ENCODE results near the gene ADAMTS13.
"Not testable (repeated sequence)": the region's sequence is repeated elsewhere in the genome, so short reads cannot be mapped to it uniquely, and the experiment has no call there.

ADAMTS13 gene

GRCh38 chr9:133421615-133422542 is at the start of gene ADAMTS13:
ADAMTS13 (plus strand) TSS chr9:133422367; CDS start chr9:133422444, 77 bp downstream.
- no peak for TF ChIP-seq CTCF (IDR thresholded peaks at IDR 0.05; ENCODE audit: control insufficient read depth, extremely low read depth, insufficient read depth)
- no peak within 1 kb of the TSS for H3K4me3 ChIP-seq (ENCODE audit: low read depth, low read length)
- DNase-seq (ENCODE audit: low read depth) = no peak

DNA sequence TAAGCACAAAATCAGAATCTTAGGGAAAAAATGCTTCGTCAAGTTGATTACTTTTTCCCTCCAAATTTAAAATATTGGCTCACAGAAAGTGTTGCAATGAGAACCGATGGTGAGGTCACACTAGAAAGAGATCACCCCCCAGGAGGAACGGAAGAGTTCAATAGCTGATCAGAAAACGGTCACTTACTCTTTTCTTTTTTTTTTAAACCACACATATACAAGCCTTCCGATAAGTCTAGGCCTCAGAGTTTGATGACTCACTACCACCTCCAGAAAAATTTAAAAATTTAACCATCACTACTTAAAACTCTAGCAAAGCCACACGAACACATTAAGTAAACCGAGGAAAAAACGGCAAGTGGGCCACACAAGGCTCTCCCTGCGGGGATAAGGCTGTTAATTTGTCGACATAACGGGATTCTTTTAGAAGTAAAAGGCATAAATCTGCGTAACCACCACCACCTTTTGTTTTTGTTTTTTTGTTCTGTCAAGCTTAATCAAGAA is 47.5 kb upstream of the ADAMTS13 start:
- DNase-seq (ENCODE audit: low read depth) = no peak
- TF ChIP-seq CTCF (IDR thresholded peaks at IDR 0.05; ENCODE audit: control insufficient read depth, extremely low read depth, insufficient read depth) = no peak
- H3K4me3 ChIP-seq (ENCODE audit: low read depth, low read length) = peak overlapping the region; percentile 83

- DNase-seq (ENCODE audit: low read depth) = no peak
- H3K4me3 ChIP-seq (ENCODE audit: low read depth, low read length) = peak overlapping the region; percentile 83
- TF ChIP-seq CTCF (IDR thresholded peaks at IDR 0.05; ENCODE audit: control insufficient read depth, extremely low read depth, insufficient read depth) = peak; percentile 20; the same call in 1 of the 2 replicates
Observed at GRCh38 chr9:133375116-133375723, 46.9 kb upstream of the ADAMTS13 start.

- peak; percentile 86 for DNase-seq (ENCODE audit: low read depth)
- peak within 1 kb of the TSS; percentile 83 for H3K4me3 ChIP-seq (ENCODE audit: low read depth, low read length)
- TF ChIP-seq CTCF (IDR thresholded peaks at IDR 0.05; ENCODE audit: control insufficient read depth, extremely low read depth, insufficient read depth) = no peak
Observed at GRCh38 chr9:133375724-133376654, 46.2 kb upstream of the ADAMTS13 start, which contains the start of the genes STKLD1 and SURF4. STKLD1 (plus strand) TSS chr9:133376366; CDS start chr9:133376474, 108 bp downstream. SURF4 (minus strand) TSS chr9:133376060; CDS start chr9:133375969, 91 bp downstream.

GRCh38 chr9:133377280-133377679 is 44.9 kb upstream of the ADAMTS13 start:
- not testable (repeated sequence) for H3K4me3 ChIP-seq (ENCODE audit: low read depth, low read length); DNase-seq (ENCODE audit: low read depth)

DNA sequence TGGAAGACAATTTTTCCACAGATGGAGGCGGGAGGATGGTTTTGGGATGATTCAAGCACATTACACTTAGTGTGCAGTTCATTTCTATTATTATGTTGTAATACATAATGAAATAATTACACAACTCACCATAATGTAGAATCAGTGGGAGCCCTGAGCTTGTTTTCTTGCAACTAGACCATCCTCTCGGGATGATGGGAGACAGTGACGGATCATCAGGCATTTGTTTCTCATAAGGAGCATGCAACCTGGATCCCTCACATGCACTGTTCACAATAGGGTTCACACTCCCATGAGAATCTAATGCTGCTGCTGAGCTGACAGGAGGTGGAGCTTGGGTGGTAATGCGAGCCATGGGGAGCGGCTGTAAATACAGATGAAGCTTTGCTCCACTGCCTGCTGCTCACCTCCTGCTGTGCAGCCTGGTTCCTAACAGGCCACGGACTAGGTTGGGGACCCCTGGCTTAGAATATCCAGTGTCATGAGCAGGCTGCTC is 44.4 kb upstream of the ADAMTS13 start:
- H3K4me3 ChIP-seq (ENCODE audit: low read depth, low read length) = no peak overlapping the region
- no peak for TF ChIP-seq CTCF (IDR thresholded peaks at IDR 0.05; ENCODE audit: control insufficient read depth, extremely low read depth, insufficient read depth)
- no peak for DNase-seq (ENCODE audit: low read depth)

Data from LNCaP clone FGC (cell line).